Measurements from ENCODE around the gene SSH3.

Gene SSH3

DNA sequence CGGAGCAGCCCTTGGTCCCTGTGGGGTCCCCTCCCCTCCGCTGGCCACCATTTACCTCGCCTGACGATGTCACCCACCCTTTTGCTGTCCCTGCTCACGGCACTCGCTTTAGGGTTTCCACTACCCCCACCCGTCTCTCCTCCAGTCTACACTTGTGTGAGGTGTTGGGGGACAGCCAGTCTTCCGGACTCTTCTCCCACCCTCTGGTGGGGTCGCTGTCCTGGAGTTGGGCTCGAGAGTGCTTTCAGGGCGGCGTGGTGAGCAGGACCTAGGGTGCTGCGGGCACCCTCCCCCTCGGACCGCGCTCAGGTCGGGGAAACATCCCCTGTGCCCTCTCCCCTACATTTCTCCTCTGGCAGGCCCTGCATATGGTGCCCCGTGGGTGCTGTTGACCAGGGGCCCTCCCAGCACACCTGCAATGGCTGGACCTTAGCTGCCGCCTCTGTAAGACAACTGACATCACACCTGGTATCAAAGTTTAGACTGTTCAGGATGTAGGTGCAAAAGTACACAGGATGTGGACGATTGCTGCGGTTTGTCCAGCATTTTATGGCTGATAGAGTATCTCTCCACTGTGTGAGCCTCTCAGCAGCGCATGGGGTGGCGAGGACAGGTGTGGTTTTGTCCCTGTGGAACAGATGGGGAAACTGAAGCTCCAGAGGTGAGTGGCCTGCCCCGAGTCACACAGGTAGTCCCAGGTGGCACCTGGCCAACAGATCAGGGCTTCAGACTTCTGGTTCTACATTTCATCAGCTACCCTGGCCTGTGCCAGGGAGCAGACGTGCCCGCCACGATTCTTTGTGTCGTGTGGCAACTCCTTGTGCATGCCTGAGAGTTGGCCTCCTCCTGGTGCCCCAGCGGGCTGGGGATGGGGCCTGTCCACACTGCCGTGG is 35.9 kb upstream of the SSH3 start:
- DNase-seq = peak; percentile 43

DNA sequence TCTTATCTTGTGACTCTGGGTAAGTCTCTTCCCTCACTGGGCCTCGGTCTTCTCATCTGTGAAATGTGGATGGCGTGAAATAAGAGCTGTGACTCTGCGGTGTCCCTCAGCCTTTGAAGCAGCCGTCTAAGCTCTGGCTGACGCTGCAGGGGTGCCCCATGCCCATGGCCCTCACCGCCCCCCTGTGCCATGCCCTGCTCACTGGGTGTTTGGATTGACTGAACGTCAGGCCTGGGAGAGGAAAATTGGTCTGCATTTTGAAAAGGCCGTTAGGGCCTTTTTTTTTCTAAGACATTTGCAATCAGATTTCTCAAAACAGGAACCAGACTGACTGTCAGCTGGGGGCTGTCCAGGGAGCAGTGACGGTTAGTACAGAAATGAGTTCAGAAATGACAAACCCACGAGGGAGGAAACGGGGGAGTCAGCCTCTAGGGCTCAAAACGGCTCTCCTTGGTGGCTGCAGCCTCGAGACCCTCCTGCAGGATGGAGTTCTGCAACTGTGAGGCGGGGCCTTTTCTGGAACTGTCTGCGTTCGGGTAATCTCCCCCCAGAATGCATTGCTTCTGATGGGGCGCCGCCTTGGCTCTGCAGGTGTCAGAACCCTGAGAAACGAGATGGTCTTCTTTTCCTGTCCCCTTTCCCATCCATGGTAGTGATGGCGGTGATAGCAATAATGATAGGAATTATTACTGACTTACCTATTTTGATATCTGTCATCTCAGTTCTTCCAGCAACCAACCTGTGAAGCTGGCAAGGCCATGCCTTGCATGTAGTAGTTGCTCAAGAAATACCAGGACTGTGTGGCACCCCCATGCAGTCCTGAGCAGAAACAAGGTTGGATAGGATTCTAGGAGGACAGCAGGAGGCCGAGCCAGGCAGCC is 35.0 kb upstream of the SSH3 start:
- no peak for DNase-seq

- no peak for DNase-seq
These were observed 34.4 kb upstream of the SSH3 start for GRCh38 chr11:67268962-67269268.

DNA sequence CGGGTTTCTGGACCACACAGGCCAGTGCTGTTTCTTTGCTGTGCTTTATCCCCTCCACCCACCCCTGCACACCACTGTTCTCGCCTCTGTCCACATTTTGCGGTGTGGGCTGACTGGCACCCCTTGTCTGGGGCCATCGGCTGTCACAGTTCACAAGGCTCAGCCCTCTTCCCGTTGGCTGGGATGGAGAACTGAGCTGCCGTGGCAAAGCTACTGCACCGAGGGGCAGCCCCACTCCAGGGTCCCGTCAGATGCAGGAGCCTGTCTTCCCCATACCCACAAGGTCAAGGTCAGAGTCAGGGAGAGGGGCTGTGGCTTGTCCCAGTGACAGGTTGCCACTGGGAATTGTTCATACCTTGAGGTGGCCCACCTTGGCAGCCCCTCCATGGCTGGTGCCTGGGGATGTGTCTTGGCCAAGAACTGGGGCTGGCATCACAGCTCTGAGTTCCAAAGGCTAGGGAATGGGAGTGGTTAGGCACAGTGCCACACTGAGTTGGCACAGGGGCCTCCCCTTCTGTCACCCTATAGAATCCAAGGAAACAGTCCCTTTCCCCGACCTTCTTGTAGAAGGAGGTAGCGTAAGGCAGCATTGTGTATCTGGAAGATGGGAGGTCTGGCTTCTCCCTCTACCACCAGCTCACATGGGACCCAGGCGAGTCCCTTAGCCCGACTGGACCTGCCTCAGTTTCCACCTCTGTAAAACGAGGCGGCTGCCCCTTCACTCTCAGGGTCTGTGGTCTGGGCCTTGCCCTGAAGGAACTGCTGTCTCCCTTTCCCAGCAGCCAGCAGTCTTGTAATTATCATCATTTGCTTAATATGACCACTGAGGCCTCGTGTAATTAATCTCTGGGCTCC is 33.7 kb upstream of the SSH3 start:
- no peak for DNase-seq

DNA sequence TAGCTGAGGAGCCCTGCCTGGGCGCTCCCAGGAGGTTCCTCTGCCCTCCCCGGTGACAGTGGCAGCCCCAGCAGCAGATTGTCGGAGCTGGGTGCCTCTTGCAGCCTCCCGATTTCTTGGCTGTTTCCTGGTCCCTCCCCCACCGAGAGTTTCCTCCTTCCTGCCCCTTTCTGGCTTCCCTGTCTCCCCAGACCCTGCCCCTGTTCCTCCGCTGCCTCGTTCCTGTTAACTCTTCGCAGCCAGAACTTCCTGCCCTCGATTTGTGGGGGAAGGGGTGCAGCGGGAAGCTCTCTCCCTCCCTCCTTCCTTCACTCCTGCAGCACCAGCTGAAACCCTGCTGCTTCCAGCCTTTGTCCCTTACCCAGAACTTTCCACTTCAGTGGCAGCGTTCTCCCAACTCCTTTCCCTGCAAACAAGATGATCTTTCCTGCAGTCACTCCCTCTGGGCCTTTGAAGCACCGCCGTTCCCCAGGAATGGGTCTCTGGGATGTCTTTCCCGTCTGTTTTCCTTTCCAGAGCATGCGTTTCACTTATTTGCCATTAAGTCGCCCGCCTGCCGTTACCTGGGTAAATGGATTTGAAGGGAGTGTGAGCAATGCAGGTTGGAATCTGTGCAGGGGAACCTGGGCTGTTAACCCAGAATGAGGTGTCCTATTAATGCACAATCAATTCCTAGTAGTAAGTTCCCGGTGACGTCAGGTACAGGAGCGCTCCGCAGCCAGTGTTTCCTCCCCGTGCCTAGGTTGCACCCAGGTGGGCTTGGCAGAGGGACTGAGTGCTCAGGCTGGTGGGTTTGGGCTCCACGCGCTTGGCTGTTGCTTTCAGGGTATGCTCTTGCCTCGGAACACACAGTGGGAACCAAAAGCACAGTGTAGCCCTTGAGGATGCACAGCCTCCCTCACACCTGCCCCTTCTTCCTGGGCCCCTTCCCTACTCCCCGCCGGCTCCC is 32.8 kb upstream of the SSH3 start:
- peak; percentile 61 for DNase-seq

DNA sequence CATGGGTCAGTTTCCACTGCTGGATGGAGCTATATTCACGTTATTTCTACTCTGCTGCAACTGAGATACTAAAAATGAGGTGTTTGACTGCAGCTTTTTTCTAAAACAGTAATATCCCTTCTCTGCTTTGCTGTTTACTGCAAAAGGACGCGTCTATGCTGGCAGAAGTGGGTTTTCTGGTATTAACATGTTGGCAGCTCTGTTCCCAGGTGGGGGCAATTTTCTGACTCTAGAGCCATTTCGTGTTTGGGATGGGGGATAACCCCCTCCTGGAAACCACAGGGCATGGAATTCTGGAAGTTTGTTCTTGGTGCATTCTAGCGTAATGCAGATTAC is 32.2 kb upstream of the SSH3 start:
- DNase-seq = no peak

- no peak for DNase-seq
These were observed 31.6 kb upstream of the SSH3 start for GRCh38 chr11:67271541-67272284.

- DNase-seq = no peak
These were observed 30.7 kb upstream of the SSH3 start for GRCh38 chr11:67272327-67273259.

DNA sequence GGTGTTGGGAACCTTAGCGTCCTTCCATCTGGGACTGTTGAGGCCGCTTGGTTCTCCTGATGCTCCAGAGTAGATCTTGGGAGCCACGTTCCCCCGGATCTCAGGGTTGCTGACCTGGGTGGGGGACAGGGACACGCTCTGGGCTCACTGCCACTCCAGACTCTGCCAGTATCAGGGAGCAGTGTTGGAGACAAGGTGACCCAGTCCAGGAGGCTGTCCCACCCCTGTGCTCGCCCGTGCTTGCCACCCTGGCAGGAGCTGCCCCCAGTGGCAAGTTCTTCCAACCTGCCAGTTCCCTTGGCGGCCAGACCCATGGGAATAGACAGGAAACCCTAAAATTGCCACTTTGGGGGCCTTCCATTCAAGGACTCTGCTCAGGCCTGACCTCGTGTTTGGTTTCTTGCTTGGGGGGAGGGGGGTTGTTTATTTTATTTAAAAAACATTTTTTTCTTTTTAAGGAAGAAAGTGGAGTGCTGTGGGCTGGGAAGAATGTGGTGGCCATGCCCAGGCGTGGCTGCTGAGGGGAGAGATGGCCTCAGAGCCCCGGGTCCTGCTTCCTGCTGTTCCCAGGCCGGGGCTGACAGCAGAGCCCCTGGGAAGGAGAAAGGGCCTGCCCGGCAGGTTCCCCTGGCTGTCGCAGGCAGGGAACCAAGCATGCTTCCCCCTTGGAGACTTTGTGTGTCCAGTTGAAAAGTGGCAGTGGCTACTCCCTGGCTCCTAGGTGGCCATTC is 29.9 kb upstream of the SSH3 start:
- DNase-seq = no peak

DNA sequence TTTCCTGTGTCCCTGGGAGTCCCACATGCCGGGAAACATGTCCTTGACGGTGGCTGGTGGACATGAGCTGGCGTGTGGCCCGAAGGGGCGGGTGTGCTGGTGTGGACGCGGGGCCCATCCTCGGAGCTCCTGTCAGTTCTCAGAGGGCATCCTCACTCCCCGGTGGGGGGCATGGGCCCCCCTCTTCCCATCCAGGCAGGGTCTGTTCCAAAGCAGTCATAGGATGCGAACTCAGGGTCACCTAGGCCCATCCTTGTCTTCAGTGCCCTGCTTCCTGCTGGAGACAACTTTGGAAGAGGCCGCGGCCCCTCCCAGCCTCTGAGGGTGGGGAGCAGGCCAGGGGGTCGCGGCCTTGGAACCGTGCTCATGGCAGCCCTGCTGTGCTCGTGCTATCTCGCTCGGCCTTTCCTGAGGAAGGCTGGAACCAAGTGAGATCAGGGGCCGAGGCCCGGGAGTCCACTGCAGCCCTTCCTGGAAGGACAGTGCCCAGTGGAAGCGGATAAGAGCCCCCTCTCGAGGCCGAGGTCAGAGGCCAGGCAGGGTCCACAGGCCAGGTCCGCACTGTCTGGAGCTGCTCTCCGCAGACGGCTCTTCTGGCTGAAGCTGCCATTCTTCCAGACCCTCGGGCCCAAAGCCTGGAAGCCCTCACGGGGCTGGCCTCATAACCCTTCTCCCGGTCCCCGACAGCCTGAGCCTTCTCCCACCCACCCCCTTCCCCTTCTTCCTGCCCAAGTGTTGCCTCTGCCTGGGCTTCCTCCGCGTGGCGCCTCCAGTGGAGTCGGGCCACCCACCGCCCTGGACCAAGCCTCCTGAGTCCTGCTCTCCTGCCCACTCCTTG is 28.3 kb upstream of the SSH3 start:
- no peak for DNase-seq

DNA sequence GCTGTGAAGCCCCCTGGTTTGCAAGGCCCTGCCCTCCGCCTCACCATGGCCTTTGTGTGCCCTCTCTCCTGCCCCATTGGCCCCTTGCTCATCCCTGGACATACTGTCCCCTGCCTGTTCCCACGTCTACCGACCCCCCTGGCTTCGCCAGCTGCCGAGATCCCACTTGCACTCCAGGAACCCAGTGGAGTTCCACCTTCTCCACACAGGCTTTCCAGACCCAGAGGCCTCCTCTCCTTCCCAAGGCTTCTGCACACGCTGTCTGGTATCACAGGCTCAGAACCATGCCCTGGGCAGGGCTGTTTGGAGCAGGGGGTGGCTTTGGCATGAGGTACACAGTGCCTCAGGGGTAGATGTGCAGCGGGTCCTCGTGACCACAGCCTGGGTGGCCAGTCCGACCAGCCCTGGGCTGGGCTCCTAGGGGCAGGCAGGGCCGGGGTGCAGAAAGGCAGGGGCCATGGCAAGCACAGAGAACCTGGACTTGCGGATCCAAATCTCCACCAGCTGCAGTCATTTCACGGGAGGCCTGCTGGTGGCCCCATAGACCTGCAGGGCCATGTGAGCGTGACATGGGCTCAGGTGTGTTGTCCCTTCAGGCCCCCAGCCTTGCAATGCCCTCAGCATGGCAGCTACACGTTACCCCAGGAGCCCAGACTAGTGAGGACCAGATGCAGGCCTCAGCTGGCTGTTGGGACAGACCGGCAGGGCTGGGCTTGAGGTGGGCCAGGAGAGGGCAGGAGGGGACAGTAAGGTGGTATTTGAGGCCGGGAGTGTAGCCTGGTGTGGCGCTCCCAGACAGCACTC is 27.5 kb upstream of the SSH3 start:
- no peak for DNase-seq

DNA sequence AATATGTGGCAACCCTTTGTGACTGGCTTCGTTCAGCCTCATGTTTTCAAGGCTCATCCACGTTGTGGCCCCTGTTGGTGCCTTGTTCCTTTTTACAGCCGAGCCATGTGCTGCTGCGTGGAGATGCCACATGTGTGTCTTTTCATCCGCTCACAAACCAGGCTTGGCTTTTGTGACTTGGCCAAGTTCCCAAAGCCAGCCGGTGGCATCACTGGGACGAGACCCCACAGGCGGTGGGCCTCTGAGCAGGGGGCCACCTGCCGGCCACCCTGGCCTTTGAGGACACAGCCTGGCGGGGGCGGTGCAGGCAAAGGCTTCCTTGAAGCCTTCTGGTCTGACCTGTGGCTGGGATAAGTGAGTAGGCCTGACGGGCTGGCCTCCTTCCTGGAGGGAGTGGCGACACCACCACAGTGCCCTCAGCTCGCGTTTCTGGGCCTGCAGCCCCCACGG is 26.5 kb upstream of the SSH3 start:
- no peak for DNase-seq

DNA sequence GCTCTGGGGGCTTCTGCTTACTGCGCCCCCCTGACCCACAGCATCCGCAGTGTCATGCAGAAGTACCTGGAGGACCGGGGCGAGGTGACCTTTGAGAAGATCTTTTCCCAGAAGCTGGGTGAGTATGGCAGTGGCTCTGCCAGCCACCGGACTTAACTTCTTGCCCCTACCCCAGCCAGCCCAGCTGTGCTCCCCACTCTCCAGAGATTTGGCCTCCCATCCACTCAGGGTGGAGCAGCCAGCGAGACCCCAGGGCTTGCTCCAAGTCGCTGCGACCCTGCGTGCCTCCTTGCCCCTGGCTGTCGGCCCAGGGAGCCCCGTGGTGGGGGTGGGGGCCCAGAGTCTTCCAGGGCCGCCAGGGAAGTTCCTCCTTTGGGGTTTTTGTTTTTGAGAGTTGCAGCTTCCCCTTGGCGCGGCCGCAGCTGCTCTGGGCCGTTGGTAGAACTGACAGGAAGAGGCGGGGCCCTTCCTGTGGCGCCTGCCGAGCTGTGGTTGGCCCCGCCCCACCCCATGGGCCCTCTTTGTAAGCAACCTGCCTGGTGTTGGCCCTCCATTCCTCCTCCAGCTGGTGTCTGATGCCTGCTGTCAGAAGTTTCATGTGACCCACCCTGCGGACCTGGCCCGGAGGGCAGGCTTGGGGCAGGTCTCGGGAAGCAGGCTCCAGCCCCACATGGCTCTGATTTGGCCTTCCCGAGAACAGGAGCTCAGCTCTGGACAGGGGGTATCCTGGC is 25.9 kb upstream of the SSH3 start:
- no peak for DNase-seq

DNA sequence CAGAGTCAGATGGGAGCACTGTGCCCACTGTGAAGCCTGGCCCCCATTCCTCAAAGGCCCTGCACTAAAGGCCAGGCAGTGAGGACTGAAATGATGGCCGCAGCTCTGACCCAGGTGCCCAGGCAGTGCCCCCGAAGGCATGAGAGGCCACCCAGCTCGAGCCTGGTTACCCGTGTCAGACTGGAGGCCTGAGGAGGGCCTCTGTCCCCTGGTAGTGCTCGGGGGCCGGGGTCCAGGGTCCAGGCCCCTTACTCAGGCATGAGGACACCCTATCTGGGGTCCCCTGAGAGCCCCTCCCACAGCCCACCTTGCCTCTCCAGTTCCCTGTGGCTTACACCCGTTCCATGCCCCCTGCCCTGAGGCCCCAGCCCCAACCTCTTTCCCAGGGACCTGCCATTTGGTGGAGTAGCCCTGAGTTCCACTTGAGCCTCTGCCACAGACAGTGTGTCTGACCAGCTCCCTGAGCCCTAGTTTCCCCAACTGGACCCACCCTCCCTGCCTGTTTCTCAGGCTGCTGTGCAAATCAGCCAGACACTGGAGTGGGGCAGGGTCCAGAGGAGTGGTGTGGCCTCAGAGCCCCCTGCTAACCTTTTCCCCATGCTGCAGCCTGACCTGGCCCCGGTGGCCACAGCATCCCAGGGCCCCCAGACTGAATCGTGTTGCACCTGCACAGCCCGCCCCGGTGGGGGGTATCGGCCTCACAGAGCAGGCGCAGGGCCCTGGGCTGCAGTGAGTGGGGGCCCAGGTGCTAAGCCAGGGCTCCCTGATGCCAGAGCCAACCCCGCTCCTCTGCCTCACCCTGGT is 25.0 kb upstream of the SSH3 start:
- DNase-seq = no peak

DNA sequence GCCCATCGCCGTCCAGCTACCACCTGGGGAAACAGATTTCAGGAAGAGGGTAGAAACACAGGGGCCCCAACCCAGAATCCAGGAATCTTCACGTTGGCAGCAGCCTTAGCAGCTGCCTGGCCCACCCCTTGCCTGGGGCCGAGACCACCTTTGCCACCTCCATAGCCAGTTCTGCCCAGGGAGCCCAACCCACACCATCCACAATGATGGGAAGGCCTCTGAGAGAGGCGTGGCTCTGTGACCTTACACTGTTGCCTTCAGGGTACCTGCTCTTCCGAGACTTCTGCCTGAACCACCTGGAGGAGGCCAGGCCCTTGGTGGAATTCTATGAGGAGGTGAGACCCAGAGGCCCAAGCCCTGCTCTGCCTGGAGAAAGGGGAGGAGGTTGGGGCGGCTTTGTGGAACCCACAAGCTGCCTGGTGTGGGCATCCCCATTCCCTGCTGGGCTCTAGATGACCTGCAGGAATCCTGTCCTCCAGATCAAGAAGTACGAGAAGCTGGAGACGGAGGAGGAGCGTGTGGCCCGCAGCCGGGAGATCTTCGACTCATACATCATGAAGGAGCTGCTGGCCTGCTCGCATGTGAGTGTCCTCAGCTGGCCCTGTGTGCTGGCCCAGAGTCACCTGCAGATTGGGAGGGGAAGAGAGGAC is 24.3 kb upstream of the SSH3 start:
- DNase-seq = no peak
